ENCODE data around the gene ISG20L2.

DNA sequence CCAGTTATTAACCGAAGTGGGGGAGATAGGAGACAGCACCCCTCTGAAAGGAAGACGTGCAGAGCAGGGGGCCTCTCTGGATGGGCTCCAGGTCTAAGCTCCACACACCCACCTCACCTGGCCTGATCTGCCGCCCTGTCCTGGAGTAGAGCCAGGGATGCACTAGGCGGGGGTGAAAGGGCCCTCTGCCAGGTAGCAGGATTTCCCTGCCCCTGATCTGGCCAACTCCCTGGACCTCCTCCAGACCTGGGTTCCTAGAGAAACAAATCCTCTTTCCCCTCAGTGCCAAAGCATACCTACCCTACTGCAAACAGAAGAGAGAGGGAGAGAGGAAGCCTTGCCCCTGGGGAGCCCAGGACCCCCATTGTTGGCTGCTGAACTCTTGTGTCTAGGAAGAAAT is 25.2 kb downstream of the ISG20L2 start:
- TF ChIP-seq JUN (IDR thresholded peaks at IDR 0.05; ENCODE audit: borderline replicate concordance, insufficient read depth, insufficient read length, low read depth) (no peak), EZH2 (IDR thresholded peaks at IDR 0.05; ENCODE audit: borderline replicate concordance, low read depth, low read length, severe bottlenecking) (no peak), MYC (IDR thresholded peaks at IDR 0.05; ENCODE audit: low read depth, low read length) (no peak), POLR2AphosphoS5 (IDR thresholded peaks at IDR 0.05; ENCODE audit: insufficient read depth, low read depth, low read length) (no peak)
- TF ChIP-seq, protein P1, sequence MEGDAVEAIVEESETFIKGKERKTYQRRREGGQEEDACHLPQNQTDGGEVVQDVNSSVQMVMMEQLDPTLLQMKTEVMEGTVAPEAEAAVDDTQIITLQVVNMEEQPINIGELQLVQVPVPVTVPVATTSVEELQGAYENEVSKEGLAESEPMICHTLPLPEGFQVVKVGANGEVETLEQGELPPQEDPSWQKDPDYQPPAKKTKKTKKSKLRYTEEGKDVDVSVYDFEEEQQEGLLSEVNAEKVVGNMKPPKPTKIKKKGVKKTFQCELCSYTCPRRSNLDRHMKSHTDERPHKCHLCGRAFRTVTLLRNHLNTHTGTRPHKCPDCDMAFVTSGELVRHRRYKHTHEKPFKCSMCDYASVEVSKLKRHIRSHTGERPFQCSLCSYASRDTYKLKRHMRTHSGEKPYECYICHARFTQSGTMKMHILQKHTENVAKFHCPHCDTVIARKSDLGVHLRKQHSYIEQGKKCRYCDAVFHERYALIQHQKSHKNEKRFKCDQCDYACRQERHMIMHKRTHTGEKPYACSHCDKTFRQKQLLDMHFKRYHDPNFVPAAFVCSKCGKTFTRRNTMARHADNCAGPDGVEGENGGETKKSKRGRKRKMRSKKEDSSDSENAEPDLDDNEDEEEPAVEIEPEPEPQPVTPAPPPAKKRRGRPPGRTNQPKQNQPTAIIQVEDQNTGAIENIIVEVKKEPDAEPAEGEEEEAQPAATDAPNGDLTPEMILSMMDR (IDR thresholded peaks at IDR 0.05; ENCODE audit: extremely low read depth in 1 of 2, insufficient read depth in 1 of 2, low read depth in 1 of 2, low read length in 2 of 2), result no peak

Measured in endothelial cell of umbilical vein (primary cell).